Measurements from ENCODE around the gene HABP4. TPM values are rescaled to one million over a fixed set of nuclear protein-coding genes. Genes with fewer than 3 reads are reported as not detected.

HABP4 gene
- total RNA-seq, 1 donor: 14.1 TPM

- Histone ChIP-seq H3K4me1 (ENCODE audit: insufficient read depth, low read length) (peaks cover 10% of the 10 kb centered on the region), H3K9me3 (ENCODE audit: low read depth, low read length) (no peaks in the 10 kb centered on the region), H3K36me3 (ENCODE audit: insufficient read depth, low read length) (no peaks in the 10 kb centered on the region), H3K27ac (ENCODE audit: low read depth, low read length) (no peak overlapping the region), H3K79me2 (ENCODE audit: insufficient read depth, low read length) (no peaks in the 10 kb centered on the region), H4K20me1 (ENCODE audit: insufficient read depth, low read length) (no peaks in the 10 kb centered on the region), H3K27me3 (ENCODE audit: insufficient read depth, low read length) (no peaks in the 10 kb centered on the region), H3K4me2 (ENCODE audit: insufficient read depth, low read length) (no peak overlapping the region), H2AFZ (ENCODE audit: low read length) (no peak overlapping the region), H3K4me3 (ENCODE audit: insufficient read depth, low read length) (no peak overlapping the region)
- TF ChIP-seq CTCF (IDR thresholded peaks at IDR 0.05; ENCODE audit: extremely low read depth, low read depth, low read length): no peak
- no peak for DNase-seq (ENCODE audit: insufficient read length, low spot score, missing footprints)
Observed at GRCh38 chr9:96524764-96525163, 74.8 kb downstream of the HABP4 start.

GRCh38 chr9:96532173-96532572 is 82.2 kb downstream of the HABP4 start:
- peaks cover 7% of the 10 kb centered on the region for H3K36me3 ChIP-seq (ENCODE audit: insufficient read depth, low read length)
- no peak overlapping the region for H3K4me2 ChIP-seq (ENCODE audit: insufficient read depth, low read length)
- H3K27me3 ChIP-seq (ENCODE audit: insufficient read depth, low read length): no peaks in the 10 kb centered on the region
- no peaks in the 10 kb centered on the region for H3K4me1 ChIP-seq (ENCODE audit: insufficient read depth, low read length)
- no peaks in the 10 kb centered on the region for H4K20me1 ChIP-seq (ENCODE audit: insufficient read depth, low read length)
- no peaks in the 10 kb centered on the region for H3K79me2 ChIP-seq (ENCODE audit: insufficient read depth, low read length)
- DNase-seq (ENCODE audit: insufficient read length, low spot score, missing footprints): no peak
- no peak overlapping the region for H3K4me3 ChIP-seq (ENCODE audit: insufficient read depth, low read length)
- no peak overlapping the region for H2AFZ ChIP-seq (ENCODE audit: low read length)
- H3K9me3 ChIP-seq (ENCODE audit: low read depth, low read length): no peaks in the 10 kb centered on the region
- H3K27ac ChIP-seq (ENCODE audit: low read depth, low read length): no peak overlapping the region
- TF ChIP-seq CTCF (IDR thresholded peaks at IDR 0.05; ENCODE audit: extremely low read depth, low read depth, low read length): no peak

GRCh38 chr9:96540106-96540505 is 90.1 kb downstream of the HABP4 start:
- H4K20me1 ChIP-seq (ENCODE audit: insufficient read depth, low read length): no peaks in the 10 kb centered on the region
- no peaks in the 10 kb centered on the region for H3K79me2 ChIP-seq (ENCODE audit: insufficient read depth, low read length)
- TF ChIP-seq CTCF (IDR thresholded peaks at IDR 0.05; ENCODE audit: extremely low read depth, low read depth, low read length): no peak
- H3K27me3 ChIP-seq (ENCODE audit: insufficient read depth, low read length): no peaks in the 10 kb centered on the region
- no peak for DNase-seq (ENCODE audit: insufficient read length, low spot score, missing footprints)
- peaks cover 2% of the 10 kb centered on the region for H3K36me3 ChIP-seq (ENCODE audit: insufficient read depth, low read length)
- H3K4me2 ChIP-seq (ENCODE audit: insufficient read depth, low read length): no peak overlapping the region
- no peak overlapping the region for H2AFZ ChIP-seq (ENCODE audit: low read length)
- H3K9me3 ChIP-seq (ENCODE audit: low read depth, low read length): no peaks in the 10 kb centered on the region
- no peak overlapping the region for H3K27ac ChIP-seq (ENCODE audit: low read depth, low read length)
- no peaks in the 10 kb centered on the region for H3K4me1 ChIP-seq (ENCODE audit: insufficient read depth, low read length)
- H3K4me3 ChIP-seq (ENCODE audit: insufficient read depth, low read length): no peak overlapping the region

Other genes with a start within 250 kb of the HABP4 start
- gene HSD17B3, start 148.0 kb upstream of the HABP4 start, total RNA-seq: under 0.01 TPM in 1 of 2 replicates, not detected in the other
- gene SLC35D2, start 66.5 kb upstream of the HABP4 start, total RNA-seq: 18.5 and 18.6 TPM in 2 replicates
- 1.4 and 2.1 TPM in 2 replicates for gene ZNF367, start 31.8 kb upstream of the HABP4 start, total RNA-seq
- 43.4 and 44.2 TPM in 2 replicates for gene CDC14B, start 169.7 kb downstream of the HABP4 start, total RNA-seq
- 30.8 and 36.5 TPM in 2 replicates for gene PRXL2C, start 205.1 kb downstream of the HABP4 start, total RNA-seq